Renal pelvis (tissue), 12 donors: Measurements from ENCODE around the gene DELE1. TPM values are rescaled to one million over a fixed set of nuclear protein-coding genes. Genes with fewer than 3 reads are reported as not detected.

Experiments used
- DNase-seq: peaks from one replicate; pipeline ENCODE4 v3.0.0-alpha.2; 2013
- long read RNA-seq, 16 experiments: transcript quantifications; one replicate each; lab custom pipeline, GENCODE V29; 2026
- polyA plus RNA-seq, 3 donors: library from polyadenylated mRNA; unstranded; fragments of 120-200 nt; gene quantifications; one replicate each; pipeline ENCODE4 v1.2.1, GENCODE V29; 2013; ENCODE audit not compliant: insufficient read length in 3 of 3

Gene DELE1, protein sequence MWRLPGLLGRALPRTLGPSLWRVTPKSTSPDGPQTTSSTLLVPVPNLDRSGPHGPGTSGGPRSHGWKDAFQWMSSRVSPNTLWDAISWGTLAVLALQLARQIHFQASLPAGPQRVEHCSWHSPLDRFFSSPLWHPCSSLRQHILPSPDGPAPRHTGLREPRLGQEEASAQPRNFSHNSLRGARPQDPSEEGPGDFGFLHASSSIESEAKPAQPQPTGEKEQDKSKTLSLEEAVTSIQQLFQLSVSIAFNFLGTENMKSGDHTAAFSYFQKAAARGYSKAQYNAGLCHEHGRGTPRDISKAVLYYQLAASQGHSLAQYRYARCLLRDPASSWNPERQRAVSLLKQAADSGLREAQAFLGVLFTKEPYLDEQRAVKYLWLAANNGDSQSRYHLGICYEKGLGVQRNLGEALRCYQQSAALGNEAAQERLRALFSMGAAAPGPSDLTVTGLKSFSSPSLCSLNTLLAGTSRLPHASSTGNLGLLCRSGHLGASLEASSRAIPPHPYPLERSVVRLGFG
- polyA plus RNA-seq, result 100 to 1,000 TPM in 2 of 3 donors, 10 to 100 TPM in 1; 99.9 to 143 (median 142) TPM
- long read RNA-seq, donor 1, full-length matches to known transcripts, result 9 of 9 reads
- long read RNA-seq, donor 1, partial matches to known transcripts, result 0 of 9 reads
- long read RNA-seq, donor 1, other reads (novel, unspliced or antisense), result 0 of 9 reads
- long read RNA-seq, donor 2, full-length matches to known transcripts, result 7 of 22 reads
- long read RNA-seq, donor 2, partial matches to known transcripts, result 15 of 22 reads
- long read RNA-seq, donor 2, other reads (novel, unspliced or antisense), result 0 of 22 reads
- long read RNA-seq, donor 3, full-length matches to known transcripts, result 7 of 13 reads
- long read RNA-seq, donor 3, partial matches to known transcripts, result 6 of 13 reads
- long read RNA-seq, donor 3, other reads (novel, unspliced or antisense), result 0 of 13 reads
- long read RNA-seq, donor 4, full-length matches to known transcripts, result 13 of 30 reads
- long read RNA-seq, donor 4, partial matches to known transcripts, result 17 of 30 reads
- long read RNA-seq, donor 4, other reads (novel, unspliced or antisense), result 0 of 30 reads
- long read RNA-seq, donor 5, full-length matches to known transcripts, result 2 of 2 reads
- long read RNA-seq, donor 5, partial matches to known transcripts, result 0 of 2 reads
- long read RNA-seq, donor 5, other reads (novel, unspliced or antisense), result 0 of 2 reads
- long read RNA-seq, donor 6, full-length matches to known transcripts, result 13 of 37 reads
- long read RNA-seq, donor 6, partial matches to known transcripts, result 14 of 37 reads
- long read RNA-seq, donor 6, other reads (novel, unspliced or antisense), result 10 of 37 reads
- long read RNA-seq, donor 7, full-length matches to known transcripts, result 11 of 56 reads
- long read RNA-seq, donor 7, partial matches to known transcripts, result 32 of 56 reads
- long read RNA-seq, donor 7, other reads (novel, unspliced or antisense), result 13 of 56 reads
- long read RNA-seq, donor 8, full-length matches to known transcripts, result 5 of 10 reads
- long read RNA-seq, donor 8, partial matches to known transcripts, result 5 of 10 reads
- long read RNA-seq, donor 8, other reads (novel, unspliced or antisense), result 0 of 10 reads
- long read RNA-seq, donor 9, full-length matches to known transcripts, result 15 of 47 reads
- long read RNA-seq, donor 9, partial matches to known transcripts, result 32 of 47 reads
- long read RNA-seq, donor 9, other reads (novel, unspliced or antisense), result 0 of 47 reads
- long read RNA-seq, donor 10, full-length matches to known transcripts, result 12 of 23 reads
- long read RNA-seq, donor 10, partial matches to known transcripts, result 11 of 23 reads
- long read RNA-seq, donor 10, other reads (novel, unspliced or antisense), result 0 of 23 reads
- long read RNA-seq, donor 11, full-length matches to known transcripts, result 7 of 21 reads
- long read RNA-seq, donor 11, partial matches to known transcripts, result 14 of 21 reads
- long read RNA-seq, donor 11, other reads (novel, unspliced or antisense), result 0 of 21 reads
- long read RNA-seq, donor 12, full-length matches to known transcripts, result 9 of 42 reads
- long read RNA-seq, donor 12, partial matches to known transcripts, result 33 of 42 reads
- long read RNA-seq, donor 12, other reads (novel, unspliced or antisense), result 0 of 42 reads
- long read RNA-seq, donor 13, full-length matches to known transcripts, result 6 of 28 reads
- long read RNA-seq, donor 13, partial matches to known transcripts, result 22 of 28 reads
- long read RNA-seq, donor 13, other reads (novel, unspliced or antisense), result 0 of 28 reads
- long read RNA-seq, donor 14, full-length matches to known transcripts, result 7 of 46 reads
- long read RNA-seq, donor 14, partial matches to known transcripts, result 39 of 46 reads
- long read RNA-seq, donor 14, other reads (novel, unspliced or antisense), result 0 of 46 reads
- long read RNA-seq, donor 15, full-length matches to known transcripts, result 18 of 31 reads
- long read RNA-seq, donor 15, partial matches to known transcripts, result 13 of 31 reads
- long read RNA-seq, donor 15, other reads (novel, unspliced or antisense), result 0 of 31 reads
- long read RNA-seq, donor 16, full-length matches to known transcripts, result 6 of 6 reads
- long read RNA-seq, donor 16, partial matches to known transcripts, result 0 of 6 reads
- long read RNA-seq, donor 16, other reads (novel, unspliced or antisense), result 0 of 6 reads

GRCh38 chr5:141923448-141924313 lies at the start of gene DELE1:
TSS of gene DELE1 (plus strand) at chr5:141923871. CDS start at chr5:141923942, 71 bp downstream.
- peak; percentile 93 for DNase-seq

DNA sequence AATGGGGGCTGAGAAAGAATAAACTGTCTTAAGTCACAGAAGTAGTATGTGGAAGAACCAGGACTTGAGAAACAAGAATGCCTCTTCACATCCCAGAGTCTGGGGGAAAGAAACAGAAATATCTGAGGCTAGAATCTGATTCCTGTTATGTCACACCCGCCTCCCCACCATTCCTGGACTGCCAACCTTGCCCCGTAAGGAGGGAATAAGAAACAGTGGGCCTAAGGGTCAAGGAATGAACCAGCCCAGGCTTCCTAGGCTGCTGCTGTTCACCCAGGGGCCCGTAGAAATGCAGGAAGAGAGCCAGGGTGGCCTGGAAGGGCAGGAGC lies 49.8 kb upstream of the DELE1 start:
- DNase-seq, result no peak

- no peak for DNase-seq
Observed at GRCh38 chr5:141874262-141874964, 49.3 kb upstream of the DELE1 start.

DNA sequence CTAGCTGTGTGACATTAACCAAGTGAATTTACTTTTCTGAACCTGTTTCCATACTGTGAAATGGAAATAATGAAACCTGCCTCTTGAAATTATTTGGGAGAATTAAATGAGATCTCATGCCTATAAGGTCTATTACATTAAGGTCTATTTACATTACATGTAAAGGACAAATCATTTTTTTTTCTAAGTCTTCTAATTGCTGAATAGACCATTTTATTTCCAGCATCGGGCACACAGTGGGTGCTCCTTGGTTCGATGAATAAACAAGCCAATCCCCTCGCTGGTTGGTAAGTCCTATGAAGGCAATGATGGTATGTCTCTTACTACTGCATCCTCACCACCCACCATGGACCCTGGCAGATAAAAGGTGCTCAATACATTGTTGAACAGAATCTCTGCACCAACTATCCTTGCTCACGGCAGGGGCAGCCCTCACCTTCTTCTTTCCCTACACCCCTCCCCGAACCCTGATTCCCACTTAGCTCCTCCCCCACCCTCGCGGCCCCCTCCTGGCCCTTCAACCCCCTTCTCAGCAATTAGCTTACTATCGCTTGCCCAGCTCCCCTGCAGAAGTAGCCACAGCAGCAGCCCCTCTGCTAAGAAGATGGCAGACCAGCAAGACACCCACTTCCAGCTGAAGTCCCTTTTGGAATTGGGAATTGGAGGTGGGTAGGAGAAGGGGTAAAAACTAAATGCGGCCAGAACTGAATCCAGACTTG lies 48.5 kb upstream of the DELE1 start:
- DNase-seq, result no peak

GRCh38 chr5:141875795-141876627 lies 47.7 kb upstream of the DELE1 start:
- DNase-seq, result no peak

GRCh38 chr5:141876628-141877355 lies 46.9 kb upstream of the DELE1 start:
- no peak for DNase-seq

- DNase-seq, result no peak
Observed at GRCh38 chr5:141877356-141878185, 46.1 kb upstream of the DELE1 start.

- no peak for DNase-seq
Observed at GRCh38 chr5:141878186-141878710, 45.4 kb upstream of the DELE1 start, which contains the start of gene PCDH1. TSS of gene PCDH1 (minus strand) at chr5:141878410. CDS start at chr5:141878262, 148 bp downstream.

DNA sequence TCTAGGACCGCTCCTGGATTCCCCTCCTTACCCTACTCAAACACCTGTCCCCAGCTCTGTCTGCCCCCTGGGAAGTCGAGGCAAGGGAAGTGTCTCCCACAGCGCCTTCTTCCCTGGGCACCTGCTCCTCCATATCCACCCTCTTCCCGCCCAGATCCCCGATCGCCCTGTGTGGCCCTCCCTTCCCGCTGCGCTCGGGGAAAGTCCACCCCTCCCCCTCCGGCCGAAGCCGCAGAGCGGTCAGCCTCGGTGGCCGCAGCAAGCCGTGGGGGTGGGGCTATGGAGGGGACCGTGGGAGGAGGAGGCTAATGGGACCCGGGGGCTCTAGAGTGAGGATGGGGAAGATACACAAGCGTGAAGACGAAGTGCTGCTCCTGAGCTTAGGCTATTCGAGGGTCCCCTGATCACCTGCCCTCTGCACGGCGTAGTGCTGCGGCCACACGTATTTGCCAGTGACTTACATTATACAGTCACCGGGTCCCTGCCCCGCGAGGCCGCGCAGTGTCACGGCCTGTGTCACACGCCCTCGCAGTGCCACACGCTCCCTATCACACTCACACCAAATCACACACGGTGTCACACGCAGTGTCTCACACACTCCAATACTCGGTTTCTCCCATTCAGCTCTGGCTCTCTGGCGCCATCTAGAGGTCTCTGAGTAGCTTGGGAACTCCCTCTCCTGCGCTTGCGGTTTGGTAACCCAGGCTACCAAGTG lies 44.8 kb upstream of the DELE1 start:
- peak; percentile 94 for DNase-seq

- no peak for DNase-seq
Observed at GRCh38 chr5:141879426-141879759, 44.3 kb upstream of the DELE1 start.

DNA sequence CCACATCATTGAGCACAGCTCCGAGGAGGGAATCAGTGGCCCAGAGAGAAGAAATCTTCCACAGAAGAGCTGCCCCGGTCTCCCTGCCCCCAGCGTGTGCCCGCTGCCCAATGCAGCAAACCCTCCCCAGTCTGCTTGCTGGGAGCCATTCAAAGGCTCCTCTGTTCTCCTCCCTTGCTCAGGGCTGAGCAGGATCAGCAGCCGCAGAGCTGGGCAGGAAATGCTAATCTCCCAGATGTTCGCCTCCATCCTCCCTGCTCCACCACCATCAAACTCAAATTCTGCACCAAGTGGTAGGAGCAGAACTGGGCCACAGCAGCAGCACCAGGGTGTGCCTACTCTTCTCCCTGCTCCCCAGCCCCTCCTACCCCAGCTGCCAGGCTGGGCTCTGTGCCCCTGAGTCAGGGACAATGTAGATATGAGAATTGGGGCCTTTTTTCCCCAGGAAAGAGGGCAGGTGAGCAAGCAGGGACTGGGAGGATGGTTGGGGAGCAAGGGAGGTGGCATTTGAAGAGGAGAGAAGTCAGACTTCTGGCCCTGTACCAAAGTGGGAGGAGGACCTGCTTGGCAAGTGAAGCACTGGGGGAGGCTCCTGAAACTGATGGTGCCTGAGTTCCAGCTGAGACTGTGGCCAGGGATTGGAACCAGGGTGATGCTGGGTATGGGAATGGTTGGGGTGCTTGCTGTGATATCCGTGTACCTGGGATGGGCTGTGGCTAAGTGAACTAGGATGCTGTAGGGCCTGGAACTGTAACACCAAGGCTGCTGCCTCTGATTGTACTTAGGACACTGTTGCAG lies 43.5 kb upstream of the DELE1 start:
- DNase-seq, result no peak
